MM.1S (cell line): Measurements from ENCODE around the gene LRCH4.

Experiments used
- CTCF ChIP-seq: fragments of 300-600 bp; sonication (generic); IDR thresholded peaks from 2 replicates; pipeline ENCODE4 v1.5.1; 2016; ENCODE audit warnings: antibody characterized with exemption, low read length, mixed read lengths
- EZH2 ChIP-seq: fragments of 300-600 bp; sonication (generic); optimal IDR thresholded peaks from 2 replicates; pipeline ENCODE3; 2017; ENCODE audit warnings: low read depth, mild to moderate bottlenecking, antibody characterized with exemption, low read length, mixed read lengths
- EZH2phosphoT487 ChIP-seq: fragments of 300-600 bp; sonication (generic); IDR thresholded peaks from 2 replicates; pipeline ENCODE4 v1.6.1; 2018; ENCODE audit warnings: antibody characterized with exemption, low read length

- TF ChIP-seq CTCF (no peak), EZH2 (no peak), EZH2phosphoT487 (no peak)
These were observed 14.8 kb upstream of the LRCH4 start for GRCh38 chr7:100600730-100601038.
